ENCODE results near the gene GAB4.

Gene GAB4

GRCh38 chr22:16975155-16975885 is 32.7 kb downstream of the GAB4 start:
- no peak overlapping the region for H3K9ac ChIP-seq (ENCODE audit: low read depth, low read length)
- H3K9me3 ChIP-seq (ENCODE audit: insufficient read depth, low read depth, low read length): peaks cover 4% of the 10 kb centered on the region; the same call in 1 of the 2 replicates
- no peak overlapping the region for H3K27ac ChIP-seq (ENCODE audit: low read length)
- no peaks in the 10 kb centered on the region for H3K27me3 ChIP-seq (ENCODE audit: insufficient read depth, low read length)
- H3K4me3 ChIP-seq (ENCODE audit: low read length): no peak overlapping the region
- H3K4me1 ChIP-seq (ENCODE audit: insufficient read depth, low read length): no peaks in the 10 kb centered on the region; the same call in 1 of the 2 replicates
- no peaks in the 10 kb centered on the region for H3K36me3 ChIP-seq (ENCODE audit: insufficient read depth, low read depth, low read length)

- Histone ChIP-seq H3K36me3 (ENCODE audit: insufficient read depth, low read depth, low read length) (no peaks in the 10 kb centered on the region), H3K9ac (ENCODE audit: low read depth, low read length) (no peak overlapping the region), H3K9me3 (ENCODE audit: insufficient read depth, low read depth, low read length) (peaks cover 4% of the 10 kb centered on the region; the same call in 1 of the 2 replicates), H3K4me1 (ENCODE audit: insufficient read depth, low read length) (no peaks in the 10 kb centered on the region; the same call in 1 of the 2 replicates), H3K4me3 (ENCODE audit: low read length) (no peak overlapping the region), H3K27me3 (ENCODE audit: insufficient read depth, low read length) (no peaks in the 10 kb centered on the region), H3K27ac (ENCODE audit: low read length) (no peak overlapping the region)
These were observed 33.5 kb downstream of the GAB4 start for GRCh38 chr22:16974298-16975084.

GRCh38 chr22:16973591-16974297 is 34.3 kb downstream of the GAB4 start:
- Histone ChIP-seq H3K4me3 (ENCODE audit: low read length) (no peak overlapping the region), H3K9me3 (ENCODE audit: insufficient read depth, low read depth, low read length) (peaks cover 4% of the 10 kb centered on the region; the same call in 1 of the 2 replicates), H3K27ac (ENCODE audit: low read length) (no peak overlapping the region), H3K27me3 (ENCODE audit: insufficient read depth, low read length) (no peaks in the 10 kb centered on the region), H3K9ac (ENCODE audit: low read depth, low read length) (no peak overlapping the region), H3K4me1 (ENCODE audit: insufficient read depth, low read length) (no peaks in the 10 kb centered on the region; the same call in 1 of the 2 replicates), H3K36me3 (ENCODE audit: insufficient read depth, low read depth, low read length) (no peaks in the 10 kb centered on the region)

- no peaks in the 10 kb centered on the region for H3K27me3 ChIP-seq (ENCODE audit: insufficient read depth, low read length)
- H3K27ac ChIP-seq (ENCODE audit: low read length): no peak overlapping the region
- H3K4me3 ChIP-seq (ENCODE audit: low read length): no peak overlapping the region
- no peaks in the 10 kb centered on the region for H3K36me3 ChIP-seq (ENCODE audit: insufficient read depth, low read depth, low read length)
- H3K9me3 ChIP-seq (ENCODE audit: insufficient read depth, low read depth, low read length): peaks cover under 1% of the 10 kb centered on the region; the same call in 1 of the 2 replicates
- no peaks in the 10 kb centered on the region; the same call in 1 of the 2 replicates for H3K4me1 ChIP-seq (ENCODE audit: insufficient read depth, low read length)
- no peak overlapping the region for H3K9ac ChIP-seq (ENCODE audit: low read depth, low read length)
These were observed 35.7 kb downstream of the GAB4 start for GRCh38 chr22:16972311-16972710.

GRCh38 chr22:16970446-16970845 is 37.6 kb downstream of the GAB4 start:
- Histone ChIP-seq H3K9me3 (ENCODE audit: insufficient read depth, low read depth, low read length) (no peaks in the 10 kb centered on the region), H3K4me3 (ENCODE audit: low read length) (no peak overlapping the region), H3K4me1 (ENCODE audit: insufficient read depth, low read length) (no peaks in the 10 kb centered on the region; the same call in 1 of the 2 replicates), H3K27ac (ENCODE audit: low read length) (no peak overlapping the region), H3K27me3 (ENCODE audit: insufficient read depth, low read length) (no peaks in the 10 kb centered on the region), H3K9ac (ENCODE audit: low read depth, low read length) (no peak overlapping the region), H3K36me3 (ENCODE audit: insufficient read depth, low read depth, low read length) (no peaks in the 10 kb centered on the region)

GRCh38 chr22:16969508-16970327 is 38.3 kb downstream of the GAB4 start:
- no peaks in the 10 kb centered on the region for H3K27me3 ChIP-seq (ENCODE audit: insufficient read depth, low read length)
- H3K9ac ChIP-seq (ENCODE audit: low read depth, low read length): no peak overlapping the region
- H3K4me3 ChIP-seq (ENCODE audit: low read length): no peak overlapping the region
- H3K27ac ChIP-seq (ENCODE audit: low read length): no peak overlapping the region
- no peaks in the 10 kb centered on the region for H3K36me3 ChIP-seq (ENCODE audit: insufficient read depth, low read depth, low read length)
- no peaks in the 10 kb centered on the region for H3K4me1 ChIP-seq (ENCODE audit: insufficient read depth, low read length)
- H3K9me3 ChIP-seq (ENCODE audit: insufficient read depth, low read depth, low read length): no peaks in the 10 kb centered on the region

GRCh38 chr22:16968218-16968595 is 39.8 kb downstream of the GAB4 start:
- no peak overlapping the region for H3K9ac ChIP-seq (ENCODE audit: low read depth, low read length)
- no peaks in the 10 kb centered on the region for H3K9me3 ChIP-seq (ENCODE audit: insufficient read depth, low read depth, low read length)
- no peaks in the 10 kb centered on the region for H3K27me3 ChIP-seq (ENCODE audit: insufficient read depth, low read length)
- H3K36me3 ChIP-seq (ENCODE audit: insufficient read depth, low read depth, low read length): no peaks in the 10 kb centered on the region
- no peaks in the 10 kb centered on the region for H3K4me1 ChIP-seq (ENCODE audit: insufficient read depth, low read length)
- H3K27ac ChIP-seq (ENCODE audit: low read length): no peak overlapping the region
- no peak overlapping the region for H3K4me3 ChIP-seq (ENCODE audit: low read length)

GRCh38 chr22:16967453-16968217 is 40.4 kb downstream of the GAB4 start:
- H3K4me1 ChIP-seq (ENCODE audit: insufficient read depth, low read length): no peaks in the 10 kb centered on the region
- H3K27me3 ChIP-seq (ENCODE audit: insufficient read depth, low read length): no peaks in the 10 kb centered on the region
- H3K27ac ChIP-seq (ENCODE audit: low read length): no peak overlapping the region
- no peak overlapping the region for H3K9ac ChIP-seq (ENCODE audit: low read depth, low read length)
- H3K4me3 ChIP-seq (ENCODE audit: low read length): no peak overlapping the region
- H3K36me3 ChIP-seq (ENCODE audit: insufficient read depth, low read depth, low read length): no peaks in the 10 kb centered on the region
- H3K9me3 ChIP-seq (ENCODE audit: insufficient read depth, low read depth, low read length): no peaks in the 10 kb centered on the region

GRCh38 chr22:16966251-16966650 is 41.8 kb downstream of the GAB4 start:
- Histone ChIP-seq H3K4me3 (ENCODE audit: low read length) (no peak overlapping the region), H3K9ac (ENCODE audit: low read depth, low read length) (no peak overlapping the region), H3K9me3 (ENCODE audit: insufficient read depth, low read depth, low read length) (no peaks in the 10 kb centered on the region), H3K27ac (ENCODE audit: low read length) (no peak overlapping the region), H3K27me3 (ENCODE audit: insufficient read depth, low read length) (no peaks in the 10 kb centered on the region), H3K4me1 (ENCODE audit: insufficient read depth, low read length) (no peaks in the 10 kb centered on the region), H3K36me3 (ENCODE audit: insufficient read depth, low read depth, low read length) (no peaks in the 10 kb centered on the region)

- Histone ChIP-seq H3K36me3 (ENCODE audit: insufficient read depth, low read depth, low read length) (no peaks in the 10 kb centered on the region), H3K27me3 (ENCODE audit: insufficient read depth, low read length) (no peaks in the 10 kb centered on the region), H3K4me1 (ENCODE audit: insufficient read depth, low read length) (no peaks in the 10 kb centered on the region), H3K9ac (ENCODE audit: low read depth, low read length) (no peak overlapping the region), H3K9me3 (ENCODE audit: insufficient read depth, low read depth, low read length) (no peaks in the 10 kb centered on the region), H3K4me3 (ENCODE audit: low read length) (no peak overlapping the region), H3K27ac (ENCODE audit: low read length) (no peak overlapping the region)
These were observed 42.5 kb downstream of the GAB4 start for GRCh38 chr22:16965560-16965959.
